WTC11 (cell line): ENCODE results near the gene MAP4K4. TPM values are rescaled to one million over a fixed set of nuclear protein-coding genes. Genes with fewer than 3 reads are reported as not detected.

Experiments used
- ATAC-seq: fragments of 200-7000 bp; cut with Tn5 transposase; 2 replicates; pipeline ENCODE4 v1.10.0; 2021; ENCODE audit warnings: mild to moderate bottlenecking, moderate library complexity
- CTCF ChIA-PET: fragments of 300-600 bp; sonication (Branson Sonifier 250); formaldehyde crosslinking; loops from one replicate; lab custom pipeline; 2021; ENCODE audit warnings: antibody characterized with exemption; lab: Charles Lee
- POLR2A ChIA-PET: fragments of 350-600 bp; sonication (Branson Sonifier 250); formaldehyde crosslinking; loops from one replicate; lab custom pipeline; 2021; ENCODE audit warnings: antibody characterized with exemption; lab: Charles Lee
- DNase-seq: peaks from one replicate; pipeline ENCODE4 v3.0.0; 2021; ENCODE audit warnings: low spot score
- H3K27ac Mint-ChIP-seq: 2 replicates; pipeline ENCODE4 v1.8.0; 2021; ENCODE audit warnings: mixed read lengths
- H3K27me3 Mint-ChIP-seq: 2 replicates; pipeline ENCODE4 v1.8.0; 2021; ENCODE audit warnings: low read depth, mild to moderate bottlenecking, moderate library complexity, mixed read lengths
- H3K36me3 Mint-ChIP-seq: 2 replicates; pipeline ENCODE4 v1.8.0; 2021; ENCODE audit warnings: mixed read lengths
- H3K4me1 Mint-ChIP-seq: 2 replicates; pipeline ENCODE4 v1.8.0; 2022; ENCODE audit warnings: mixed read lengths
- H3K4me3 Mint-ChIP-seq: 2 replicates; pipeline ENCODE4 v1.8.0; 2021; ENCODE audit warnings: mild to moderate bottlenecking, moderate library complexity, mixed read lengths
- H3K9me3 Mint-ChIP-seq: 2 replicates; pipeline ENCODE4 v1.8.0; 2021; ENCODE audit warnings: mixed read lengths
- CBFB ChIP-seq: sonication (generic); formaldehyde crosslinking; IDR thresholded peaks from 2 replicates; pipeline ENCODE4 v1.8.1; 2022; ENCODE audit warnings: mild to moderate bottlenecking, low read depth, missing genetic modification reagents
- ELF4 ChIP-seq: sonication (generic); formaldehyde crosslinking; IDR thresholded peaks from 2 replicates; pipeline ENCODE4 v1.8.1; 2022; ENCODE audit warnings: low read depth, mild to moderate bottlenecking, moderate library complexity, missing genetic modification reagents
- FOXJ3 ChIP-seq: sonication (generic); formaldehyde crosslinking; IDR thresholded peaks from 2 replicates; pipeline ENCODE4 v1.9.0; 2021; ENCODE audit warnings: missing genetic modification reagents, mild to moderate bottlenecking, borderline replicate concordance
- FOXK1 ChIP-seq: sonication (generic); formaldehyde crosslinking; IDR thresholded peaks from 2 replicates; pipeline ENCODE4 v1.8.0; 2022; ENCODE audit warnings: mild to moderate bottlenecking, moderate library complexity, missing genetic modification reagents
- GABPB1 ChIP-seq: sonication (generic); formaldehyde crosslinking; IDR thresholded peaks from 2 replicates; pipeline ENCODE4 v1.8.1; 2023; ENCODE audit warnings: mild to moderate bottlenecking, missing genetic modification reagents
- GRHL2 ChIP-seq: fragments of 250-450 bp; sonication (Bioruptor Pico); IDR thresholded peaks from 2 replicates; pipeline ENCODE4 v1.8.0; 2022; ENCODE audit warnings: mild to moderate bottlenecking, moderate library complexity; ENCODE audit not compliant: insufficient replicate concordance, severe bottlenecking
- IRF2 ChIP-seq: sonication (generic); formaldehyde crosslinking; IDR thresholded peaks from 2 replicates; pipeline ENCODE4 v1.8.0; 2022; ENCODE audit warnings: low read depth, missing genetic modification reagents, borderline replicate concordance
- KAT7 ChIP-seq: sonication (generic); formaldehyde crosslinking; IDR thresholded peaks from 2 replicates; pipeline ENCODE4 v1.8.1; 2023; ENCODE audit warnings: missing genetic modification reagents, mild to moderate bottlenecking, borderline replicate concordance
- NFE2L1 ChIP-seq: sonication (generic); formaldehyde crosslinking; IDR thresholded peaks from 2 replicates; pipeline ENCODE4 v1.8.1; 2023; ENCODE audit warnings: missing genetic modification reagents
- NR1H2 ChIP-seq: sonication (generic); formaldehyde crosslinking; IDR thresholded peaks from 2 replicates; pipeline ENCODE4 v1.9.0; 2021; ENCODE audit warnings: mild to moderate bottlenecking, moderate library complexity, missing genetic modification reagents
- NR3C1 ChIP-seq: sonication (generic); formaldehyde crosslinking; conservative IDR thresholded peaks from 2 replicates; pipeline ENCODE4 v1.8.1; 2023; ENCODE audit warnings: low read depth, mild to moderate bottlenecking, missing genetic modification reagents
- PRRX2 ChIP-seq: fragments of 250-450 bp; sonication (Bioruptor Pico); IDR thresholded peaks from 2 replicates; pipeline ENCODE4 v1.8.0; 2021; ENCODE audit warnings: mild to moderate bottlenecking
- SMAD3 ChIP-seq: sonication (generic); formaldehyde crosslinking; IDR thresholded peaks from 2 replicates; pipeline ENCODE4 v1.8.0; 2022; ENCODE audit warnings: missing genetic modification reagents, mild to moderate bottlenecking, borderline replicate concordance
- SMAD4 ChIP-seq: sonication (generic); formaldehyde crosslinking; IDR thresholded peaks from 2 replicates; pipeline ENCODE4 v1.8.0; 2022; ENCODE audit warnings: mild to moderate bottlenecking, missing genetic modification reagents
- TEAD1 ChIP-seq: sonication (generic); formaldehyde crosslinking; IDR thresholded peaks from 2 replicates; pipeline ENCODE4 v1.8.0; 2022; ENCODE audit warnings: mild to moderate bottlenecking, missing genetic modification reagents
- TP53 ChIP-seq: sonication (generic); formaldehyde crosslinking; IDR thresholded peaks from 2 replicates; pipeline ENCODE4 v1.8.1; 2023; ENCODE audit warnings: mild to moderate bottlenecking, missing genetic modification reagents
- ZNF121 ChIP-seq: sonication (generic); formaldehyde crosslinking; IDR thresholded peaks from 2 replicates; pipeline ENCODE4 v1.8.0; 2023; ENCODE audit warnings: missing genetic modification reagents
- ZNF138 ChIP-seq: sonication (generic); formaldehyde crosslinking; conservative IDR thresholded peaks from 2 replicates; pipeline ENCODE4 v1.8.1; 2022; ENCODE audit warnings: mild to moderate bottlenecking, moderate library complexity, missing genetic modification reagents
- ZNF263 ChIP-seq: sonication (generic); formaldehyde crosslinking; IDR thresholded peaks from 2 replicates; pipeline ENCODE4 v1.8.1; 2022; ENCODE audit warnings: low read depth, mild to moderate bottlenecking, moderate library complexity, missing genetic modification reagents
- ZNF396 ChIP-seq: fragments of 250-450 bp; sonication (Bioruptor Pico); IDR thresholded peaks from 2 replicates; pipeline ENCODE4 v1.8.0; 2021; ENCODE audit warnings: mild to moderate bottlenecking, moderate library complexity, borderline replicate concordance
- ZNF423 ChIP-seq: fragments of 250-450 bp; sonication (Bioruptor Pico); IDR thresholded peaks from 2 replicates; pipeline ENCODE4 v2.1.2; 2022; ENCODE audit warnings: mild to moderate bottlenecking, moderate library complexity
- total RNA-seq: library from RNA; stranded (reverse); gene quantifications from 3 replicates; pipeline ENCODE4 v1.2.3, GENCODE V29; 2021
- TF ChIP-seq, protein P1 (sequence below): fragments of 250-450 bp; sonication (Bioruptor Pico); IDR thresholded peaks from 2 replicates; pipeline ENCODE4 v1.8.0; 2021; ENCODE audit warnings: mild to moderate bottlenecking
- TF ChIP-seq, protein P2 (sequence below): sonication (generic); formaldehyde crosslinking; IDR thresholded peaks from 2 replicates; pipeline ENCODE4 v1.8.1; 2023; ENCODE audit warnings: mild to moderate bottlenecking, missing genetic modification reagents, borderline replicate concordance
- TF ChIP-seq, protein P3 (sequence below): sonication (generic); formaldehyde crosslinking; IDR thresholded peaks from 2 replicates; pipeline ENCODE4 v1.8.0; 2023; ENCODE audit warnings: missing genetic modification reagents, mild to moderate bottlenecking, borderline replicate concordance
- TF ChIP-seq, protein P4 (sequence below): sonication (generic); formaldehyde crosslinking; IDR thresholded peaks from 2 replicates; pipeline ENCODE4 v1.8.1; 2023; ENCODE audit warnings: mild to moderate bottlenecking, missing genetic modification reagents

MAP4K4 gene
- total RNA-seq, 1 experiment from 2014 or later = 112 TPM

DNA sequence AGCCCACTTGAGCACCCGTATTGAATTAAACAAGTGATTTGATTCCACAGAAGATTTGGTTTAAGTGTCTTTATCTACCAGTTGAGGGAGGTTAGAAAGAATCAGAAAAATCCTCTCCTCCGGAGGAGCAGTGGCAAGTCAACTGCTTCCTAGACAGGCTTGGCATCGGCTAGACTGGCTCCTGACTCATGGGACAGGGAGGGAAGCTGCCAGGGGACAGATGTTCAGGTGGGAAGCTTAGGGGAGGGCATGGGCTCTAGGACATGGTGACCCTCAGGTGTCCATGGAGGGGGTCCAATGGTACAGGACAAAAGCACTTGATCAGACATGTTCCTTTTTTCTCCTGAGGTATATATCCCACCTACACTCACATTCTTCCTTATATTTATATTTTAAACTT, 175.0 kb downstream of the MAP4K4 start:
- CTCF ChIA-PET = interaction anchor here (3.7 kb wide), 1 partner anchor 12 kb away, joined by 15 read pairs; no protein-coding TSS in a partner anchor
- DNase-seq = no peak
- ATAC-seq = no peak
- TF ChIP-seq ZNF263 (no peak), TP53 (CRISPR knock-in tag) (no peak), CBFB (CRISPR knock-in tag) (no peak), IRF2 (CRISPR knock-in tag) (no peak), ELF4 (CRISPR knock-in tag) (no peak), TEAD1 (CRISPR knock-in tag) (no peak), GRHL2 (no peak), ZNF121 (CRISPR knock-in tag) (no peak), SMAD4 (CRISPR knock-in tag) (no peak)
- TF ChIP-seq, protein P1, sequence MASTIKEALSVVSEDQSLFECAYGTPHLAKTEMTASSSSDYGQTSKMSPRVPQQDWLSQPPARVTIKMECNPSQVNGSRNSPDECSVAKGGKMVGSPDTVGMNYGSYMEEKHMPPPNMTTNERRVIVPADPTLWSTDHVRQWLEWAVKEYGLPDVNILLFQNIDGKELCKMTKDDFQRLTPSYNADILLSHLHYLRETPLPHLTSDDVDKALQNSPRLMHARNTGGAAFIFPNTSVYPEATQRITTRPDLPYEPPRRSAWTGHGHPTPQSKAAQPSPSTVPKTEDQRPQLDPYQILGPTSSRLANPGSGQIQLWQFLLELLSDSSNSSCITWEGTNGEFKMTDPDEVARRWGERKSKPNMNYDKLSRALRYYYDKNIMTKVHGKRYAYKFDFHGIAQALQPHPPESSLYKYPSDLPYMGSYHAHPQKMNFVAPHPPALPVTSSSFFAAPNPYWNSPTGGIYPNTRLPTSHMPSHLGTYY (CRISPR knock-in tag) = no peak
- TF ChIP-seq, all 79 proteins: peak for 0
- H3K27ac Mint-ChIP-seq = peak overlapping the region; percentile 39; the same call in 1 of the 2 replicates
- H3K9me3 Mint-ChIP-seq = no peaks in the 10 kb centered on the region
- H3K4me3 Mint-ChIP-seq = no peak overlapping the region
- H3K4me1 Mint-ChIP-seq = peaks cover 23% of the 10 kb centered on the region
- POLR2A ChIA-PET = no interaction called here
- H3K27me3 Mint-ChIP-seq = no peaks in the 10 kb centered on the region
- H3K36me3 Mint-ChIP-seq = peaks cover 78% of the 10 kb centered on the region

DNA sequence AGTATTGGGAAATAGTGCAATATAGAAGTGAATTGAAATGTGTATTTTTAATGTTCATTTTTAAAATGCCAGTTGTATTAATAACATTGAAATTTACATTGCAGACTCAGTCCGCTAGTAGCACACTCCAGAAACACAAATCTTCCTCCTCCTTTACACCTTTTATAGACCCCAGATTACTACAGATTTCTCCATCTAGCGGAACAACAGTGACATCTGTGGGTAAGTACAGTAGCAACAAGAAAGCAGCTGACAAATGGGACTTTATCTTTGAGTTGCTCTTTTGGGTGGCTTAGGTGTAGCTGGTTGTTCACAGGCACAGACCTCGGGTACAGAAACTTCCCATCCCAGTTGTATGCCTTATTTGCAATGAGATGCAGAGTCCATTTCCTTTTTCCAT, 176.0 kb downstream of the MAP4K4 start:
- CTCF ChIA-PET = interaction anchor here (0.5 to 1.4 kb wide), 6 partner anchors 10 to 532 kb away, joined by 3 to 8 read pairs (median 4); no protein-coding TSS in a partner anchor
- H3K4me3 Mint-ChIP-seq = no peak overlapping the region
- H3K9me3 Mint-ChIP-seq = no peaks in the 10 kb centered on the region
- DNase-seq (no peak), ATAC-seq (peak; percentile 55; the same call in 1 of the 2 replicates)
- no peak for TF ChIP-seq NFE2L1 (CRISPR knock-in tag)
- no peak for TF ChIP-seq PRRX2 (CRISPR knock-in tag)
- TF ChIP-seq FOXJ3 (CRISPR knock-in tag) = no peak
- TF ChIP-seq, protein P2, sequence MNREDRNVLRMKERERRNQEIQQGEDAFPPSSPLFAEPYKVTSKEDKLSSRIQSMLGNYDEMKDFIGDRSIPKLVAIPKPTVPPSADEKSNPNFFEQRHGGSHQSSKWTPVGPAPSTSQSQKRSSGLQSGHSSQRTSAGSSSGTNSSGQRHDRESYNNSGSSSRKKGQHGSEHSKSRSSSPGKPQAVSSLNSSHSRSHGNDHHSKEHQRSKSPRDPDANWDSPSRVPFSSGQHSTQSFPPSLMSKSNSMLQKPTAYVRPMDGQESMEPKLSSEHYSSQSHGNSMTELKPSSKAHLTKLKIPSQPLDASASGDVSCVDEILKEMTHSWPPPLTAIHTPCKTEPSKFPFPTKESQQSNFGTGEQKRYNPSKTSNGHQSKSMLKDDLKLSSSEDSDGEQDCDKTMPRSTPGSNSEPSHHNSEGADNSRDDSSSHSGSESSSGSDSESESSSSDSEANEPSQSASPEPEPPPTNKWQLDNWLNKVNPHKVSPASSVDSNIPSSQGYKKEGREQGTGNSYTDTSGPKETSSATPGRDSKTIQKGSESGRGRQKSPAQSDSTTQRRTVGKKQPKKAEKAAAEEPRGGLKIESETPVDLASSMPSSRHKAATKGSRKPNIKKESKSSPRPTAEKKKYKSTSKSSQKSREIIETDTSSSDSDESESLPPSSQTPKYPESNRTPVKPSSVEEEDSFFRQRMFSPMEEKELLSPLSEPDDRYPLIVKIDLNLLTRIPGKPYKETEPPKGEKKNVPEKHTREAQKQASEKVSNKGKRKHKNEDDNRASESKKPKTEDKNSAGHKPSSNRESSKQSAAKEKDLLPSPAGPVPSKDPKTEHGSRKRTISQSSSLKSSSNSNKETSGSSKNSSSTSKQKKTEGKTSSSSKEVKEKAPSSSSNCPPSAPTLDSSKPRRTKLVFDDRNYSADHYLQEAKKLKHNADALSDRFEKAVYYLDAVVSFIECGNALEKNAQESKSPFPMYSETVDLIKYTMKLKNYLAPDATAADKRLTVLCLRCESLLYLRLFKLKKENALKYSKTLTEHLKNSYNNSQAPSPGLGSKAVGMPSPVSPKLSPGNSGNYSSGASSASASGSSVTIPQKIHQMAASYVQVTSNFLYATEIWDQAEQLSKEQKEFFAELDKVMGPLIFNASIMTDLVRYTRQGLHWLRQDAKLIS (CRISPR knock-in tag) = no peak
- TF ChIP-seq ZNF423 (CRISPR knock-in tag) = no peak
- TF ChIP-seq, protein P3, sequence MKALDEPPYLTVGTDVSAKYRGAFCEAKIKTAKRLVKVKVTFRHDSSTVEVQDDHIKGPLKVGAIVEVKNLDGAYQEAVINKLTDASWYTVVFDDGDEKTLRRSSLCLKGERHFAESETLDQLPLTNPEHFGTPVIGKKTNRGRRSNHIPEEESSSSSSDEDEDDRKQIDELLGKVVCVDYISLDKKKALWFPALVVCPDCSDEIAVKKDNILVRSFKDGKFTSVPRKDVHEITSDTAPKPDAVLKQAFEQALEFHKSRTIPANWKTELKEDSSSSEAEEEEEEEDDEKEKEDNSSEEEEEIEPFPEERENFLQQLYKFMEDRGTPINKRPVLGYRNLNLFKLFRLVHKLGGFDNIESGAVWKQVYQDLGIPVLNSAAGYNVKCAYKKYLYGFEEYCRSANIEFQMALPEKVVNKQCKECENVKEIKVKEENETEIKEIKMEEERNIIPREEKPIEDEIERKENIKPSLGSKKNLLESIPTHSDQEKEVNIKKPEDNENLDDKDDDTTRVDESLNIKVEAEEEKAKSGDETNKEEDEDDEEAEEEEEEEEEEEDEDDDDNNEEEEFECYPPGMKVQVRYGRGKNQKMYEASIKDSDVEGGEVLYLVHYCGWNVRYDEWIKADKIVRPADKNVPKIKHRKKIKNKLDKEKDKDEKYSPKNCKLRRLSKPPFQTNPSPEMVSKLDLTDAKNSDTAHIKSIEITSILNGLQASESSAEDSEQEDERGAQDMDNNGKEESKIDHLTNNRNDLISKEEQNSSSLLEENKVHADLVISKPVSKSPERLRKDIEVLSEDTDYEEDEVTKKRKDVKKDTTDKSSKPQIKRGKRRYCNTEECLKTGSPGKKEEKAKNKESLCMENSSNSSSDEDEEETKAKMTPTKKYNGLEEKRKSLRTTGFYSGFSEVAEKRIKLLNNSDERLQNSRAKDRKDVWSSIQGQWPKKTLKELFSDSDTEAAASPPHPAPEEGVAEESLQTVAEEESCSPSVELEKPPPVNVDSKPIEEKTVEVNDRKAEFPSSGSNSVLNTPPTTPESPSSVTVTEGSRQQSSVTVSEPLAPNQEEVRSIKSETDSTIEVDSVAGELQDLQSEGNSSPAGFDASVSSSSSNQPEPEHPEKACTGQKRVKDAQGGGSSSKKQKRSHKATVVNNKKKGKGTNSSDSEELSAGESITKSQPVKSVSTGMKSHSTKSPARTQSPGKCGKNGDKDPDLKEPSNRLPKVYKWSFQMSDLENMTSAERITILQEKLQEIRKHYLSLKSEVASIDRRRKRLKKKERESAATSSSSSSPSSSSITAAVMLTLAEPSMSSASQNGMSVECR (CRISPR knock-in tag) = no peak
- no peak for TF ChIP-seq KAT7 (CRISPR knock-in tag)
- TF ChIP-seq ZNF138 (CRISPR knock-in tag) = no peak
- no peak for TF ChIP-seq SMAD3 (CRISPR knock-in tag)
- TF ChIP-seq, protein P4, sequence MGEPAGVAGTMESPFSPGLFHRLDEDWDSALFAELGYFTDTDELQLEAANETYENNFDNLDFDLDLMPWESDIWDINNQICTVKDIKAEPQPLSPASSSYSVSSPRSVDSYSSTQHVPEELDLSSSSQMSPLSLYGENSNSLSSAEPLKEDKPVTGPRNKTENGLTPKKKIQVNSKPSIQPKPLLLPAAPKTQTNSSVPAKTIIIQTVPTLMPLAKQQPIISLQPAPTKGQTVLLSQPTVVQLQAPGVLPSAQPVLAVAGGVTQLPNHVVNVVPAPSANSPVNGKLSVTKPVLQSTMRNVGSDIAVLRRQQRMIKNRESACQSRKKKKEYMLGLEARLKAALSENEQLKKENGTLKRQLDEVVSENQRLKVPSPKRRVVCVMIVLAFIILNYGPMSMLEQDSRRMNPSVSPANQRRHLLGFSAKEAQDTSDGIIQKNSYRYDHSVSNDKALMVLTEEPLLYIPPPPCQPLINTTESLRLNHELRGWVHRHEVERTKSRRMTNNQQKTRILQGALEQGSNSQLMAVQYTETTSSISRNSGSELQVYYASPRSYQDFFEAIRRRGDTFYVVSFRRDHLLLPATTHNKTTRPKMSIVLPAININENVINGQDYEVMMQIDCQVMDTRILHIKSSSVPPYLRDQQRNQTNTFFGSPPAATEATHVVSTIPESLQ (CRISPR knock-in tag) = no peak
- no peak for TF ChIP-seq NR3C1 (CRISPR knock-in tag)
- TF ChIP-seq NR1H2 (CRISPR knock-in tag) = no peak
- no peak for TF ChIP-seq FOXK1
- TF ChIP-seq GABPB1 (CRISPR knock-in tag) = no peak
- TF ChIP-seq GRHL2 = no peak
- no peak for TF ChIP-seq ZNF396 (CRISPR knock-in tag)
- H3K27me3 Mint-ChIP-seq = no peaks in the 10 kb centered on the region
- peaks cover 23% of the 10 kb centered on the region for H3K4me1 Mint-ChIP-seq
- H3K27ac Mint-ChIP-seq = no peak overlapping the region
- POLR2A ChIA-PET = no interaction called here
- peaks cover 75% of the 10 kb centered on the region for H3K36me3 Mint-ChIP-seq
